ENCODE measurements around the gene SLIT3.

SLIT3 gene

GRCh38 chr5:169298193-169298592 lies 2.7 kb downstream of the SLIT3 start:
- H3K27me3 ChIP-seq (ENCODE audit: insufficient read depth, low read length, poor library complexity, severe bottlenecking) = no peaks in the 10 kb centered on the region
- H3K9ac ChIP-seq (ENCODE audit: low read depth, low read length, poor library complexity, severe bottlenecking) = no peak overlapping the region
- H3K9me3 ChIP-seq (ENCODE audit: insufficient read depth, low read depth, low read length) = no peaks in the 10 kb centered on the region
- no peaks in the 10 kb centered on the region for H3K4me1 ChIP-seq (ENCODE audit: insufficient read depth, low read length, poor library complexity, severe bottlenecking)
- no peak overlapping the region for H2AFZ ChIP-seq (ENCODE audit: low read length)
- no peak overlapping the region for H3K4me3 ChIP-seq (ENCODE audit: low read length, poor library complexity, severe bottlenecking)
- H3K36me3 ChIP-seq (ENCODE audit: insufficient read depth, low read length) = no peaks in the 10 kb centered on the region
- H3K4me2 ChIP-seq (ENCODE audit: low read depth, low read length, poor library complexity, severe bottlenecking) = no peak overlapping the region
- H3K79me2 ChIP-seq (ENCODE audit: insufficient read depth, low read length) = no peaks in the 10 kb centered on the region
- H4K20me1 ChIP-seq (ENCODE audit: insufficient read depth, low read length, poor library complexity, severe bottlenecking) = no peaks in the 10 kb centered on the region
- H3K9me2 ChIP-seq (replicated peaks; ENCODE audit: low read depth, low read length) = no peaks in the 10 kb centered on the region
- H3F3A ChIP-seq (ENCODE audit: low read depth) = no peaks in the 10 kb centered on the region
- TF ChIP-seq EZH2phosphoT487 (IDR thresholded peaks at IDR 0.05; ENCODE audit: borderline replicate concordance) = no peak
- no peak for TF ChIP-seq CTCF (conservative IDR thresholded peaks at IDR 0.05; ENCODE audit: low read length)

GRCh38 chr5:169296419-169297143 lies 4.4 kb downstream of the SLIT3 start:
- Histone ChIP-seq H3K9me2 (replicated peaks; ENCODE audit: low read depth, low read length) (no peaks in the 10 kb centered on the region), H4K20me1 (ENCODE audit: insufficient read depth, low read length, poor library complexity, severe bottlenecking) (no peaks in the 10 kb centered on the region), H3K4me3 (ENCODE audit: low read length, poor library complexity, severe bottlenecking) (no peak overlapping the region), H3K4me2 (ENCODE audit: low read depth, low read length, poor library complexity, severe bottlenecking) (no peak overlapping the region), H3K4me1 (ENCODE audit: insufficient read depth, low read length, poor library complexity, severe bottlenecking) (no peaks in the 10 kb centered on the region), H3K36me3 (ENCODE audit: insufficient read depth, low read length) (no peaks in the 10 kb centered on the region), H3K27me3 (ENCODE audit: insufficient read depth, low read length, poor library complexity, severe bottlenecking) (no peaks in the 10 kb centered on the region), H3K9ac (ENCODE audit: low read depth, low read length, poor library complexity, severe bottlenecking) (no peak overlapping the region), H3K9me3 (ENCODE audit: insufficient read depth, low read depth, low read length) (no peaks in the 10 kb centered on the region), H3K79me2 (ENCODE audit: insufficient read depth, low read length) (no peaks in the 10 kb centered on the region), H2AFZ (ENCODE audit: low read length) (no peak overlapping the region), H3F3A (ENCODE audit: low read depth) (no peaks in the 10 kb centered on the region)
- TF ChIP-seq EZH2phosphoT487 (IDR thresholded peaks at IDR 0.05; ENCODE audit: borderline replicate concordance) (no peak), CTCF (conservative IDR thresholded peaks at IDR 0.05; ENCODE audit: low read length) (no peak)

- no peak overlapping the region for H3K9ac ChIP-seq (ENCODE audit: low read depth, low read length, poor library complexity, severe bottlenecking)
- no peaks in the 10 kb centered on the region for H3K9me2 ChIP-seq (replicated peaks; ENCODE audit: low read depth, low read length)
- TF ChIP-seq EZH2phosphoT487 (IDR thresholded peaks at IDR 0.05; ENCODE audit: borderline replicate concordance) (no peak), CTCF (conservative IDR thresholded peaks at IDR 0.05; ENCODE audit: low read length) (no peak)
- H3K79me2 ChIP-seq (ENCODE audit: insufficient read depth, low read length) = no peaks in the 10 kb centered on the region
- H3K4me1 ChIP-seq (ENCODE audit: insufficient read depth, low read length, poor library complexity, severe bottlenecking) = no peaks in the 10 kb centered on the region
- H3K9me3 ChIP-seq (ENCODE audit: insufficient read depth, low read depth, low read length) = no peaks in the 10 kb centered on the region
- H3K4me3 ChIP-seq (ENCODE audit: low read length, poor library complexity, severe bottlenecking) = no peak overlapping the region
- H2AFZ ChIP-seq (ENCODE audit: low read length) = no peak overlapping the region
- H3K27me3 ChIP-seq (ENCODE audit: insufficient read depth, low read length, poor library complexity, severe bottlenecking) = no peaks in the 10 kb centered on the region
- H3K4me2 ChIP-seq (ENCODE audit: low read depth, low read length, poor library complexity, severe bottlenecking) = no peak overlapping the region
- no peaks in the 10 kb centered on the region for H3F3A ChIP-seq (ENCODE audit: low read depth)
- H3K36me3 ChIP-seq (ENCODE audit: insufficient read depth, low read length) = no peaks in the 10 kb centered on the region
- no peaks in the 10 kb centered on the region for H4K20me1 ChIP-seq (ENCODE audit: insufficient read depth, low read length, poor library complexity, severe bottlenecking)
Measured at GRCh38 chr5:169295306-169295705, 5.6 kb downstream of the SLIT3 start.

All from Loucy (cell line).